Measurements from ENCODE around the gene STARD6.
"Not testable (repeated sequence)": the region's sequence is repeated elsewhere in the genome, so short reads cannot be mapped to it uniquely, and the experiment has no call there.

Gene STARD6, protein sequence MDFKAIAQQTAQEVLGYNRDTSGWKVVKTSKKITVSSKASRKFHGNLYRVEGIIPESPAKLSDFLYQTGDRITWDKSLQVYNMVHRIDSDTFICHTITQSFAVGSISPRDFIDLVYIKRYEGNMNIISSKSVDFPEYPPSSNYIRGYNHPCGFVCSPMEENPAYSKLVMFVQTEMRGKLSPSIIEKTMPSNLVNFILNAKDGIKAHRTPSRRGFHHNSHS

DNA sequence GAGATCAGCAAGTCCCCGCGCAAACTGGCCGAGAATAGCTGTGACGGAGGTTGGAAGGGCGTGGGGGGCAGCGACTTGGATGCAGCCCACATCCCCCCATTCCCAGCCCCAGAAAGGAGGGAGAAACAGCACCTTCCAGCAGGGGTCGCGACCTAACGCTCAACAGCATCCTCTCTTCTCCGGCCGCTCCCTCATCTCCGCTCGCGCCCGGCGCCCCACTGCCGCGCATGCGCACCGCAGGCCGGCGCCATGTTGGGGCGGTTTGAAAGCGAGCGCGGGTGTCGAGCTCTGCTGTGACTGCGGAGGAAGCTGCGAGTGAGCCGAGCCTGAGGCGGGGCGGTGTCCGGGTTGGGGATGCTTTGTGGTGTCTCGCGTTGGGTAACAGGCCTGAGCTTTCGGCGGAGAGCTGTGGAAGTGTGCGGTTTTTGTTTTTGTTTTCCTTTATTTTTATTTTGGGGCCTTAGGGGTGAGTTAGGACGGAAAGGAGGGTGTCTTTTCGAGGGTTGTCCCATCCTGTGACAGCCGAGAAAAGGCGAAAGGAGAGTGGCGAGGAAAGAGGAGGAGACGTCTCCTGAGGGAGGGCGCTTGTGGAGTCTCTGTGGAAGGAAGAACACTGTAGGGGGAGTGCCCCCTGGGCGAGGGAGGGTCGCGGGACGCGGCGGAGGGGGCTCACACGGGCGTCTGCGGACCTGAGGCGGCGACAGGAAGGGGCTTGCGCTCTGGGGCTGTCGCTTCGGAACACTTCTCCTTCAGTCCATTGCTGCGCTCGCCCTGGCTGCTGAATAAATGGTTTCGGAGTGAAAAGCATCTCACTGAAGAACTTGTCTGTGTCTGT is at the start of gene STARD6, which contains the start of gene C18orf54:
STARD6 (minus strand) TSS at position 199 of the 835 bp plus-strand sequence. CDS start 3,285 bp downstream, outside the sequence.
C18orf54 (plus strand) TSS at position 247 of the 835 bp plus-strand sequence. CDS start 2,667 bp downstream, outside the sequence.
- Mint-ChIP-seq H3K36me3 (ENCODE audit: low read depth) (peaks cover 17% of the 10 kb centered on the region), H3K4me3 (peak within 1 kb of the TSS; percentile 99), H3K4me1 (ENCODE audit: low read depth) (peaks cover 28% of the 10 kb centered on the region), H3K27ac (peak within 1 kb of the TSS; percentile 97), H3K9me3 (no peaks in the 10 kb centered on the region), H3K27me3 (ENCODE audit: low read depth) (no peaks in the 10 kb centered on the region)

DNA sequence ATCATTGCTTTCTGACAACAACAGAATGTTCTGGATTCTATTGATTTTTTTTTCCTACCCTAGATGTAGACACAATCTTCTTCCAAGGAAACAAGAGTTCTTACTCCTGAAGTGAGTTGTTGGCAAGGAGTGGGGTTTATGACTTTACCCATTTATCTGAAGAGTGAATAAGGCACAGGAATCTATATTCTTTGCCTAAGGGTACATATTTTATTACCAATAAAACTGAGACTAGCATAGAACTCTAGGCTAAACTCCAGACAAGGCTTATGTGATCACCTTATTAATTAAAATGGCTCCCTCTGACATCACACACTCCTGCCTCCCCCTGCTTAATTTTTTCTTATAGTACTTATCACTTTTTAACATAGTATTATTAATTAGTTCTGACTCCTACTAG is 47.6 kb upstream of the STARD6 start:
- peaks cover 14% of the 10 kb centered on the region for H3K27me3 Mint-ChIP-seq (ENCODE audit: low read depth)
- no peaks in the 10 kb centered on the region for H3K9me3 Mint-ChIP-seq
- H3K4me3 Mint-ChIP-seq = no peak overlapping the region
- no peak overlapping the region for H3K27ac Mint-ChIP-seq
- H3K36me3 Mint-ChIP-seq (ENCODE audit: low read depth) = no peaks in the 10 kb centered on the region
- H3K4me1 Mint-ChIP-seq (ENCODE audit: low read depth) = no peaks in the 10 kb centered on the region

DNA sequence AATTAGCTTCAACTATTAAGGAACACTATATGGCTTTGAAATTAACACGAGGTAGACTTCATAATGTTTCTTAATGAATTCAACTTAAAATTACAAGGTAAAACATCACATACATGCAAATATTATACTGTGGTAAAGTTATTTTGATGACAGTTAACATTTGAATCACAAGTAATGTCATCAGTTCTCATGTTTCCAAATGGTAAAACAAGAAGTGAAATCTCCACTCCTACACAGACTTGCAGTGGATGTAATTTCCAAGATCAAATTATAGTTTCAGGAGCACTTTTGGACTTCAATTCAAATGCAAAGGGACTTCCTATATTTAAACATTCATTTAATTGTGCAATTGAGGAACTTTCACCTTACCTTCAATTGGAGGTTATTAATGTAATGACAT is 39.1 kb upstream of the STARD6 start:
- no peaks in the 10 kb centered on the region for H3K36me3 Mint-ChIP-seq (ENCODE audit: low read depth)
- H3K4me3 Mint-ChIP-seq = no peak overlapping the region
- H3K4me1 Mint-ChIP-seq (ENCODE audit: low read depth) = peaks cover 5% of the 10 kb centered on the region
- H3K27ac Mint-ChIP-seq = no peak overlapping the region
- peaks cover 9% of the 10 kb centered on the region for H3K27me3 Mint-ChIP-seq (ENCODE audit: low read depth)
- no peaks in the 10 kb centered on the region for H3K9me3 Mint-ChIP-seq

DNA sequence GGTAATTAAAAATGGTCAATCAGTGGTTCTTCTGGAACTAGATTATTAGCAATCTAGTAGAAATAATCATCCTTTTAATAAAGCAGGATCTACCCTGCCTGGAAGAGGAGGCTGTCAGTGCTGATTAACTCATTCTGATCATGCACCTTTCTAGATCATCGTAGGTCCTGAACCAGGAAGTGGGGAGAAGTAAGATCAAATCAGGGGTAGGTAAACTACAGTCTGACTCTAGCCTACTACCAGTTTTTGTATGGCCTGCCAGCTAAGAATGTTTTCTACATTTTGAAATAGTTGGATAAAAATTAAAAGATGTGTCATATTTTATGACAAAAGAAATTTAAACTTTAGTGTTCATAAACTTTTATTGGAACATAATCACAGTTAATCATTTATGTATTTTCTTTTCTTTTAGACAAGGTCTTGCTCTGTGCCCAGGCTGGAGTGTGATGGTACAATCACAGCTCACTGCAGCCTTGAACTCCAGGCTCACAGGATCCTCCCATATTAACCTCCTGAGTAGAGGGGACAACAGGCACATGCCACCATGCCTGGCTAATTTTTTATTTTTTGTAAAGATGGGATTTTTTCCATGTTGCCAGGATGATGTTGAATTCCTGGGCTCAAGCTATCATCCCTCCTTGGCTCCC is 36.1 kb upstream of the STARD6 start:
- Mint-ChIP-seq H3K9me3 (no peaks in the 10 kb centered on the region), H3K27me3 (ENCODE audit: low read depth) (peaks cover 9% of the 10 kb centered on the region), H3K36me3 (ENCODE audit: low read depth) (no peaks in the 10 kb centered on the region), H3K4me1 (ENCODE audit: low read depth) (peaks cover 22% of the 10 kb centered on the region), H3K4me3 (no peak overlapping the region), H3K27ac (no peak overlapping the region)

DNA sequence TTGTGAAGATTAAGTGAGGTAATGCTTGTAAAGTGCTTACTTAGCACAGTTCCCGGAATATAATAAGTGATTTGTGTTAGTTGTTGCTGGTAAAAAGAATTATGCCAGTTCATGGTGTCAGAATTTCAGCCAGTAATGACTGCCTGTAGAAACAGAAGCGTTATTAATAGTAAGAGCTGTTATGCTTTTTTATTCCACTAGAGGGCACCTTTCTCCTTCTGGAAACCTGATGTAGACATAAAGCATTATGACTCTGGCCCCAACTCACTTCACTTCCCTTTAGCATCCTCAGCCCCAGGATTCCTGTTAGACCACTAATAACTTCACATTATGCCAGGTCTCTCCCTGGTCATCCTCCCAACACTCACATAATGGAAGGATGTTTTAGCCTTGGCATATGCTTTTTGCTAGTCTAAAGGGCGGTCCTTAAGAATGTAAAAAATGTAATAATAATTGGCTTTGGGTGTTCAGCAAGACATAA is 34.9 kb upstream of the STARD6 start:
- no peak overlapping the region for H3K4me3 Mint-ChIP-seq
- H3K36me3 Mint-ChIP-seq (ENCODE audit: low read depth) = no peaks in the 10 kb centered on the region
- H3K4me1 Mint-ChIP-seq (ENCODE audit: low read depth) = peaks cover 29% of the 10 kb centered on the region
- no peak overlapping the region for H3K27ac Mint-ChIP-seq
- H3K9me3 Mint-ChIP-seq = no peaks in the 10 kb centered on the region
- peaks cover 6% of the 10 kb centered on the region for H3K27me3 Mint-ChIP-seq (ENCODE audit: low read depth)

DNA sequence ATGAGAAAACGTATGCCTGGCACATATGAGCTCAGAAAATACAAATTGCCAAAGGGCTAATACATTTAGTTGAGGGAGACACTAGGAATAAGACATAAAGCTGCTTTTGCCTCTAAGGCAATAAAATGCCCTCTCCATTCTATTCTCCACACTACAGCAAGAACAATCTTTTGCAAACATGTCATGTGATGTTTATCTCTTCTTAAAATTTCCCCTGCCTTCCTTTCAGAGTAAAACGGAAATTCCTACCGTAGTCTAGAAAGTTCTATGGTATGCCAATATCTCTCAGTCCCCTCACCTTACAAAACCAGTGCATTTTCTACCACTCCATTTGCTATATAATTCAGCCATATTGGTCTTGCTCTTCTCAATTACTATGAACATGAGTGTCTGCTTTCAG is 33.2 kb upstream of the STARD6 start:
- Mint-ChIP-seq H3K4me3 (no peak overlapping the region), H3K27me3 (ENCODE audit: low read depth) (peaks cover 4% of the 10 kb centered on the region), H3K4me1 (ENCODE audit: low read depth) (peaks cover 29% of the 10 kb centered on the region), H3K27ac (no peak overlapping the region), H3K9me3 (no peaks in the 10 kb centered on the region), H3K36me3 (ENCODE audit: low read depth) (no peaks in the 10 kb centered on the region)

DNA sequence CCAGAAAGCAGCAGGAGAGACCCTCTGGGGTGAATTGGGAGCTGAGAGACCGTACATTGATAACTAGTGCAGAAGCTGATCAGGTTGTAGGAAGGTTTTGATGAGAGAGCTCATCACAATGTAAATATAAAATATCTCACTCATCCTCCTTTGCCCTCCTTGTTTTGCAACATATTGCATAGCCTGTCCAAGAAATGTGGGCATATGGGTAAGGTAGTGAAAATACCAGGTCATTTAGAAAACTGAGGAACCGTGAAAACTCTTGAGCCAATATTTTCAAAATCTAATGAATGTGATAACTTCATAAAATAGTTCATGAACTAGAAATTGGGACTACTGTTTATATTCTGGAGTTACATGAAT is 31.5 kb upstream of the STARD6 start:
- Mint-ChIP-seq H3K27me3 (ENCODE audit: low read depth) (peaks cover 3% of the 10 kb centered on the region), H3K4me1 (ENCODE audit: low read depth) (peaks cover 29% of the 10 kb centered on the region), H3K36me3 (ENCODE audit: low read depth) (no peaks in the 10 kb centered on the region), H3K9me3 (no peaks in the 10 kb centered on the region), H3K4me3 (no peak overlapping the region), H3K27ac (no peak overlapping the region)

DNA sequence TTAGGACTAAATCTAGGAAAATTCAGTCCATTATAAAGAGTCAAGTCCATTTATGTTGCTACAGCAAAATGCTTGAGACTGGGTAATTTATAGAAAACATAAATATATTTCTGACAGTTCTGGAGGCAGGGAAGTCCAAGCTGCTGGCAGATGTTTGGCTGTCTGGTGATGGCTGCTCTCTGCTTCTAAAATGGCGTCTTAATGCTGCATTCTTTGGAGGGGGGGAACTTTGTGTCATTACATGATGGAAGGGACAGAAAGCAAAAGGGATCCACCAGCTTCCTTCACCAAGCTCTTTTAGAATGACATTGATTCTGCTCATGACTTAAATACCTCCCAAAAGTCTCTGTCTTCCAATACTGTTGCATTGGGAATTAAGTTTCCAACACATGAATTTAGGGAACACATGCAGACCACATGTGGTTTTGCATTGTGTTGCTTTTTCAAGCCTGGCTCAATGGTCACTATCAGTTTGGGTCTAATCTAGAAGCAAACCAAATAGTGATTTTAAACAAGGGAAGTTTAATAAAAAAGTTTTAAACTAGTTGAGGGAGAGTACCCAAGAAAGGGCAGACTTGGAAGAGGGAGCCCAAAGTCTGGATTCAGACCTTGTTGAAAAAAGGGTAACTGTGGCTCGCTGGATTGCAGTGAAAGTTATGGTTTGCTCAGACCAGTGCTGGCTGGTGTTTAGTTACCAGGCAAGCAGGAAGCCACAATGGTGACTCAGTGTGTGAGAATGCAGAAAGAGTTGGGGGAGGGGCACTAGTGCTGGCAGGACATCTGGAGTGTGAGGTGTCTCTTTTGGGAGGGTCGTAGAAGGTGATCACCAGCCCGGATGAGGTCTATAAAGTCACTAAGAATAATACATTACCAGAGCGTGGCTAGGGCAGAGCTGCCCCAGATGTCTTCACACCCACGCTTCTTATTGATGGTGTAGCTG is 30.8 kb upstream of the STARD6 start:
- no peak overlapping the region for H3K4me3 Mint-ChIP-seq

DNA sequence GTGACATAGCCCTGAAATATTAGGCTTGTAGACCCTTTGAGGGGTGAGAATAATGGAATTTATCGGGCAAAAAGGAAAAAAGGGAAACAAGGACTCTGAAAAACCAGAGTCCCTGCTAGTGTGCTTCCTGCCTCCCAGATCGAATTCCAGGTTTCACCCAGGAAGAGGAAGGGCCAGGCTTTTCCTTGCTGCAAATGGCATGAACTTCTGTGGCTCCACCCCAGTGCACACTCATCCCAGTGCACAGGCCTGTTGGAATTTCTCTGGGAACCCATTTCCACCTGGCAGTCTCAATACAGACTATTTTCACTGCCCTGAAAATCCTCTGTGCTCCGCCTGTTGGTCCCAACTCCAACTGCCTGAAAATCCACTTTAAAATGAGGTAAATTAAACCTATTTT is 30.0 kb upstream of the STARD6 start:
- H3K27ac Mint-ChIP-seq = no peak overlapping the region
- no peaks in the 10 kb centered on the region for H3K9me3 Mint-ChIP-seq
- peaks cover 28% of the 10 kb centered on the region for H3K4me1 Mint-ChIP-seq (ENCODE audit: low read depth)
- no peak overlapping the region for H3K4me3 Mint-ChIP-seq
- peaks cover 3% of the 10 kb centered on the region for H3K27me3 Mint-ChIP-seq (ENCODE audit: low read depth)
- H3K36me3 Mint-ChIP-seq (ENCODE audit: low read depth) = no peaks in the 10 kb centered on the region

More for the DNA sequence above, 30.8 kb upstream of the STARD6 start:
- Mint-ChIP-seq H3K27me3 (ENCODE audit: low read depth) (peaks cover 3% of the 10 kb centered on the region), H3K9me3 (no peaks in the 10 kb centered on the region), H3K27ac (no peak overlapping the region), H3K4me1 (ENCODE audit: low read depth) (peaks cover 29% of the 10 kb centered on the region), H3K36me3 (ENCODE audit: low read depth) (no peaks in the 10 kb centered on the region)

DNA sequence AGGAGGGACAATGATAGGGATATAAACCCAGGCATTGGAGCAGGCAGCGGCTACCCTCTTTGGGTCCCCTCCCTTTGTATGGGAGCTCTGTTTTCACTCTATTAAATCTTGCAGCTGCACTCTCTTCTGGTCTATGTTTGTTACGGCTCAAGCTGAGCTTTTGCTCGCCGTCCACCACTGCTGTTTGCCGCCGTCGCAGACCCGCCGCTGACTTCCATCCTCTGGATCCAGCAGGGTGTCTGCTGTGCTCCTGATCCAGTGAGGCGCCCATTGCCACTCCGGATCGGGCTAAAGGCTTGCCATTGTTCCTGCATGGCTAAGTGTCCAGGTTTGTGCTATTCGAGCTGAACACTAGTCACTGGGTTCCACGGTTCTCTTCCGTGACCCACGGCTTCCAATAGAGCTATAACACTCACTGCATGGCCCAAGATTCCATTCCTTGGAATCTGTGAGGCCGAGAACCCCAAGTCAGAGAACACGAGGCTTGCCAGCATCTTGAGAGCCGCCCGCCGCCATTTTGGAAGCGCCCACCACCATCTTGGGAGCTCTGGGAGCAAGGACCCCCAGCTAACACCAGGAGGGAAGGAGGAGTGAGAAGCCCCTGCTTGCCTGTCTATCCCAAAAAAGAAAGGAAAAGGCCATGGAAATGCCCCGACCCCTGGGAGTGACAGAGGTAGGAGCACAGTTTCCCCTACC is 29.3 kb upstream of the STARD6 start:
- not testable (repeated sequence) for H3K9me3 Mint-ChIP-seq; H3K27me3 Mint-ChIP-seq (ENCODE audit: low read depth); H3K27ac Mint-ChIP-seq; H3K4me3 Mint-ChIP-seq; H3K36me3 Mint-ChIP-seq (ENCODE audit: low read depth)
- H3K4me1 Mint-ChIP-seq (ENCODE audit: low read depth) = peaks cover 24% of the 10 kb centered on the region

DNA sequence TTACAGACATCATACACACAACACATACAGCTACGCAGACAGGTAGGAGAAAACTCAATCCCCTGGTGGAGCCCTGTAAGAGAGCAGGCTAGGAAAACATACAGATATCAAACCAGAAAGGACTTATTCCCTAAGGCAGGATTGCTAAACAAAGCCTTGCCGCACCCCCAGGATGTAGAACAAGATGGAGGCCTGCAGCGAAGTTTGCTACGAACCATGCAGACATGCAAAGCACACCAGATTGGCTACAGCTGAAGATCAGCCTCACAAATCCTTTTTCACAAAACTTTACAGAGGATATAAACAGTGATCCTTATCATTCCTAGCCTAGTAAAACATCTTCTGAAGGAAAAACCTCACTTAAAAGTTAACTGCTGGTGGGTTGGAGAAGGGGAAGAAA is 28.4 kb upstream of the STARD6 start:
- H3K4me3 Mint-ChIP-seq = no peak overlapping the region
- H3K9me3 Mint-ChIP-seq = no peaks in the 10 kb centered on the region
- H3K27me3 Mint-ChIP-seq (ENCODE audit: low read depth) = no peaks in the 10 kb centered on the region
- no peak overlapping the region for H3K27ac Mint-ChIP-seq
- H3K36me3 Mint-ChIP-seq (ENCODE audit: low read depth) = peaks cover 9% of the 10 kb centered on the region
- peaks cover 22% of the 10 kb centered on the region for H3K4me1 Mint-ChIP-seq (ENCODE audit: low read depth)

DNA sequence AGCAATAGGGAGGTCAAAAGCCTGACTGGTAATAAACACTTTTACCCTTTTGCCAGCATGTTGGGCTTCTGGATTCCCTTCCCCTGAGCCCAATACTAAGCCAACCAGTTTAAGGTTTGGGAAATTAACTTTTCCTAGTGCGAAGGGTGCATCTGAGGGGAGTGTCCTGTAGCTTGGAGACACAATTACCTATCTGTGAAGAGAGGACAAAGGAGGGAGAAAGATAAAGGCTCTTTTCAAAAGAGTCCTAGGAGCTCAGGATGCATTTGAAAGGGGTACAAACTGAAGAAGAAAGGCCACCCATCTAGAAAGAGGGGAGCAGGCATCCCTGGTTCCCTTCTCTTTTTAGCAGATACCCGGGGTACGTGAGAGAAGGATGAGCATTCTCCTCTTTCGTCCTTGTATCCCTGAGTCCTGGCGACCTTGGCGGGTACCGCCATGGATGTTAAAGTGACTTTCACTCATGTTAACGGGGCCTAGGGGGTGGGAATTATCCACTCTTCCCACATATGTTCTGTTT is 25.1 kb upstream of the STARD6 start:
- H3K27me3 Mint-ChIP-seq (ENCODE audit: low read depth) = no peaks in the 10 kb centered on the region
- no peak overlapping the region for H3K4me3 Mint-ChIP-seq
- H3K27ac Mint-ChIP-seq = no peak overlapping the region
- no peaks in the 10 kb centered on the region for H3K9me3 Mint-ChIP-seq
- H3K36me3 Mint-ChIP-seq (ENCODE audit: low read depth) = peaks cover 13% of the 10 kb centered on the region
- H3K4me1 Mint-ChIP-seq (ENCODE audit: low read depth) = peaks cover 2% of the 10 kb centered on the region

DNA sequence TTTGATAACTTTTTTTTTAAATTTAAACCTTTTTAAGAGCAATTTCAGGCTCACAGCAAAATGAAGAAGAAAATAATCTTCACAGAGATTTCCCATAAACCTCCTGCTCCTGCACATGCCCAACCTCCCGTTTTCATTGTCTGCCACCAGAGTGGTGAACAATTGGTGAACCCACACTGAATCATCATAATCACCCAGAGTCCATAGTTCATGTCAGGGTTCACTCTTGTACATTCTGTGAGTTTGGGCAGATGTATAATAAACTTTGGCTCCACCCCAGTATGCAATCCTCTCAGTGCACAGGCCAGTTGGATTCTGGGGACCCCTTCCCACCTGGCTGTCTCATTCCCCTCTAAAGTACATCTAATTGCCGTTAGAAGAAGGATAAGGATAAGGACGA is 24.4 kb upstream of the STARD6 start:
- peaks cover 13% of the 10 kb centered on the region for H3K36me3 Mint-ChIP-seq (ENCODE audit: low read depth)
- no peak overlapping the region for H3K27ac Mint-ChIP-seq
- H3K27me3 Mint-ChIP-seq (ENCODE audit: low read depth) = no peaks in the 10 kb centered on the region
- peaks cover 2% of the 10 kb centered on the region for H3K4me1 Mint-ChIP-seq (ENCODE audit: low read depth)
- no peak overlapping the region for H3K4me3 Mint-ChIP-seq
- no peaks in the 10 kb centered on the region for H3K9me3 Mint-ChIP-seq
